Measurements from ENCODE around the gene TYMP.

- no peak for TF ChIP-seq POLR2A (IDR thresholded peaks at IDR 0.05; ENCODE audit: low read depth, low read length)
- TF ChIP-seq TAF1 (IDR thresholded peaks at IDR 0.05; ENCODE audit: borderline replicate concordance, low read depth, low read length), result no peak
- no peak for TF ChIP-seq POLR2AphosphoS5 (IDR thresholded peaks at IDR 0.05; ENCODE audit: low read depth, low read length)
Measured at GRCh38 chr22:50490531-50491308, 39.1 kb downstream of the TYMP start.

All from GM12892 (cell line).